Activated naive CD4-positive, alpha-beta T cell treated with anti-CD3 and anti-CD28 coated beads for 36 hours (primary cell): ENCODE data around the gene CORO1C. TPM values are rescaled to one million over a fixed set of nuclear protein-coding genes. Genes with fewer than 3 reads are reported as not detected.

ENCODE experiments used
- microRNA-seq: library from miRNA; unstranded; fragments of <30 nt; microRNA quantifications from one replicate; pipeline ENCODE4 v1.2.0, GENCODE V29; 2022; ENCODE audit warnings: borderline microRNAs expressed, borderline replicate concordance
- total RNA-seq, 2 experiments: library from RNA; stranded (reverse); gene quantifications; one replicate each; pipeline ENCODE4 v1.2.3, GENCODE V29; 2021

CORO1C gene
- total RNA-seq, 2 experiments from 2014 or later: 36.4 to 43.7 TPM

Small RNA genes lying within 50 kb of the gene (microRNA-seq; reads per million reads assigned to microRNA genes)
- not detected for gene MIR4496

Other genes with a start within 250 kb of the CORO1C start
- gene FICD, start 216.2 kb downstream of the CORO1C start, total RNA-seq: 1 to 10 TPM; 3.4 to 3.7 TPM
- 10 to 100 TPM; 81.9 to 82.5 TPM for gene SART3, start 170.3 kb downstream of the CORO1C start, total RNA-seq
- 100 to 1,000 TPM; 103 to 105 TPM for gene ISCU, start 168.9 kb downstream of the CORO1C start, total RNA-seq
- not detected for gene TMEM119, start 133.4 kb downstream of the CORO1C start, total RNA-seq
- gene SELPLG, start 97.6 kb downstream of the CORO1C start, total RNA-seq: 10 to 100 TPM; 19.9 to 21.9 TPM
- 10 to 100 TPM in 1 of 2 experiments, 1 to 10 TPM in 1; 8.7 to 11.1 TPM for gene SSH1, start 126.1 kb upstream of the CORO1C start, total RNA-seq
- gene DAO, start 148.6 kb upstream of the CORO1C start, total RNA-seq: not detected